ENCODE results near the gene GRIN2C.
A peak's percentile ranks its signal among the peaks of the same experiment; 100 is the strongest.

GRIN2C gene

GRCh38 chr17:74863420-74864296 lies 4.0 kb upstream of the GRIN2C start:
- no peak for DNase-seq

GRCh38 chr17:74862919-74863318 lies 3.2 kb upstream of the GRIN2C start:
- no peak for DNase-seq

GRCh38 chr17:74862108-74862901 lies 2.6 kb upstream of the GRIN2C start:
- peak; percentile 72 to 73 for DNase-seq

GRCh38 chr17:74861662-74862107 lies 2.0 kb upstream of the GRIN2C start:
- DNase-seq, result no peak

GRCh38 chr17:74860872-74861661 lies 1.4 kb upstream of the GRIN2C start:
- no peak for DNase-seq

GRCh38 chr17:74860229-74860871 lies 665 bp upstream of the GRIN2C start:
- no peak for DNase-seq

- DNase-seq, result no peak
These were observed 820 bp downstream of the GRIN2C start for GRCh38 chr17:74858672-74859458.

- no peak for DNase-seq
These were observed 2.5 kb downstream of the GRIN2C start for GRCh38 chr17:74857191-74857590.

- no peak for DNase-seq
These were observed 3.6 kb downstream of the GRIN2C start for GRCh38 chr17:74856112-74856511.

- no peak for DNase-seq
These were observed 4.4 kb downstream of the GRIN2C start for GRCh38 chr17:74855323-74855722.

GRCh38 chr17:74854792-74855191 lies 4.9 kb downstream of the GRIN2C start:
- no peak for DNase-seq

GRCh38 chr17:74853669-74854068 lies 6.0 kb downstream of the GRIN2C start:
- no peak for DNase-seq

GRCh38 chr17:74853048-74853397 lies 6.7 kb downstream of the GRIN2C start:
- DNase-seq, result no peak

GRCh38 chr17:74852237-74853047 lies 7.2 kb downstream of the GRIN2C start:
- peak; percentile 49 to 56 for DNase-seq

- DNase-seq, result no peak
These were observed 8.0 kb downstream of the GRIN2C start for GRCh38 chr17:74851612-74852236.

GRCh38 chr17:74850914-74851313 lies 8.8 kb downstream of the GRIN2C start:
- no peak for DNase-seq

- DNase-seq, result no peak
These were observed 9.4 kb downstream of the GRIN2C start for GRCh38 chr17:74850310-74850709.

GRCh38 chr17:74848656-74849399 lies 10.9 kb downstream of the GRIN2C start:
- DNase-seq, result no peak

GRCh38 chr17:74846621-74847020 lies 13.1 kb downstream of the GRIN2C start:
- DNase-seq, result no peak

- no peak for DNase-seq
These were observed 16.4 kb downstream of the GRIN2C start for GRCh38 chr17:74843352-74843627.

Data from stimulated activated CD4-positive, alpha-beta T cell treated with anti-CD3 and anti-CD28 coated beads, Interleukin-2, amount 100 ng/mL, for 48 hours (primary cell).